Measurements from ENCODE around the gene FRMD4A. TPM values are rescaled to one million over a fixed set of nuclear protein-coding genes. Genes with fewer than 3 reads are reported as not detected.
A peak's percentile ranks its signal among the peaks of the same experiment; 100 is the strongest.
"Not testable (repeated sequence)": the region's sequence is repeated elsewhere in the genome, so short reads cannot be mapped to it uniquely, and the experiment has no call there.

The FRMD4A gene
- polyA plus RNA-seq, 4 donors, result 59.5 to 85.2 (median 76.5) TPM

DNA sequence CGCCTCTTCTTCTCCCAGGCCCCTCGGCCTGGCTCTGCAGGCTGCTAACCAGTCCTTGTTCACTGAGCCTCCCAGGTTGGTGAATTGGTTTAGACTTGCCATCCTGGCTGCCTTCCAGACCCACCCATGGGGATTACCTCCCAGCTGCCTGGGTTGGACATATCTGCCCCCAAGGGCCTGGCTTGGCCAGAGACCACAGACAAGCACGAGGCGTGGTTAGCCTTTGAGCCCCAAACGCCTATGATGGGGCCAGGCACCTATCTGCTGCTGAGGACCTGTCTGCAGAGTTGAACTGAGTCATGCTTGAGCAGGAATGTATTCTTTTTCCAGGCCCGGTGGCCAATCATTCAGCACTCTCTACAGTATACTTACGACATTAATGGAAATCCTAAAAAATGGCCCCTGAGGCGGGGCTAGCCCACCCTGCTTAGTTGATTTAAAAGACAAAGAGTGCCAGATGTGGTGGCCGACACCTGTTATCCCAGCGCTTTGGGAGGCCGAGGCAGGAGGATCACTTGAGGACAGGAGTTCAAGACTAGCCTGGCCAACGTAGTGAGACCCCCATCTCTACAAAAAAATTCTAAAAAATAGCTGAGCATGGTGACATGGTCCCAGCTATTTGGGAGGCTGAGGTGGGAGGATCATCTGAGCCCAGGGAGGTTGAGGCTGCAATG, 361.5 kb downstream of the FRMD4A start:
- DNase-seq (ENCODE audit: low read depth in 4 of 4, low spot score in 3 of 4), result no peak

DNA sequence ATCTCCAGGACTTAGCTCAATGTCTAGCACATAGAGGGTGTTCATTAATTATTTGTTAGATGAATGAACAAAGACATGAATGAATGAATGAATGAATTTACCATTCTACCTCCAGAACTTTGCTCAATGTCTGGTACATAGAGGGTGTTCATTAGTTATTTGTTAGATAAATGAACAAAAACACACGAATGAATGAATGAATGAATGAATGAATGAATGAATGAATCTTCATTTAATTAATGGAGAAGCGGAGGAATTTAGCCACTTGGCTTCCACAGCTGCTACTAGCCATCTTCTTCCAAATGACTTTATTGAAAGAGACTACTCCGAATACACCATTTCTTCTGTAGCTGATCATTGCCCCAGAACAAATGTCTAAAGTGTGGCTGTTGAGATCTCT, 368.9 kb downstream of the FRMD4A start:
- DNase-seq (ENCODE audit: low read depth in 4 of 4, low spot score in 3 of 4), result no peak

DNA sequence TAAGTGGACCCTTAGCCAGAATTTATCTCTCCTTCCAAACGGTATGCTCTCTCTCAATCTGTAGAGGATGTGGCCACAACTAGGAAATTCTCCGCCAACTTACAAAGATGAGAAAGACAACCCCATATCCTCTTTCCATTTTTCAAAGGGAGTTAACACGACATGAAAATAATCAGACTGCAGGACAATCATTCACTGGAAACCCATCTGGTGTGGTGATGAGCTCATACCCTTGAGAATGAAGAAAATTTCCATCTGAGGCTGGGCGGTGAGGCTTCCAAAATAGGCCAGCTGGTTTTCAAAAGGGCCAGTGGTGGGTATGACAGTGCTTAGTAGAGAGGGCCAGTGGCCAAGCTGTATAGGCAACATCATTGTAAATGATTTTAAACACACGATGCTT, 369.6 kb downstream of the FRMD4A start:
- DNase-seq (ENCODE audit: low read depth in 4 of 4, low spot score in 3 of 4), result no peak

DNA sequence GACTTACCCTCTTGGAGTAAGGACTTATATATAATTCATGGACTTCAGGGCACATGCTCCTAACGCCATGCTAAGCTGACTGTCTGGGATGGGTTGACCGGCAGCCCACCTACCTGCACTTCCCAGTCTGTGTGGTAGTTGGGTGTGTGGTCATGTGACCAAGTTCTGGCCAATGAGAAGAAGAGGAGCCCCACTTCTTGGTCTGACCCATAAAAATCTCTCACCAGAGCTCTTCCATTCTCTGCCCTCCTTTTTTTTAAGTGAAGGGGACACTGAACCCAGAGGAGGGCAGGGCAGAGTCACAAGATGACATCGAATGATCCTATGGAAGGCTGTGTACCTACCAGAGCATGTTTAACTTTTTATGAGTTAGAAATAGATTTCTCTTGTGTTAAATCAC, 370.1 kb downstream of the FRMD4A start:
- DNase-seq (ENCODE audit: low read depth in 4 of 4, low spot score in 3 of 4), result no peak

- DNase-seq (ENCODE audit: low read depth in 4 of 4, low spot score in 3 of 4), result no peak
Measured at GRCh38 chr10:13959443-13960359, 371.0 kb downstream of the FRMD4A start.

DNA sequence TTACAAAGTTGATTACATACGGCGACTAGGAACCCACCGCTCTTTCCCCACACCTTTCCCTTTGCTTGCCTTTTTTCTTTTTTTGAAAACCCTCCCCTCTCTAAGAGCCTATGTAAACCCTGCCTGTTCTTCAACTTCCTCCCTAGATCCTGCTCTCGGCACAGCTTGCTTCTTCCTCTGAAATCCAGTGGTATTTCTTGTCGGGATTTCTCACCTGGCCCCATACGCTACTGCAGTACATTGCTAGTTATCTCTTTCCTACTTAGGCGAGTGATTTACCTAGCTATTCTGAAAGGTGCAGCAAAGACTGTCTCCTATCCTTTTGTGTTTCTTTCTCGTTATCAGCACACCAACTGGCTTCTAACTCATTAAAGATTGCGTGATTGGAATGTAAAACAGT, 372.9 kb downstream of the FRMD4A start:
- DNase-seq (ENCODE audit: low read depth in 4 of 4, low spot score in 3 of 4), result no peak

DNA sequence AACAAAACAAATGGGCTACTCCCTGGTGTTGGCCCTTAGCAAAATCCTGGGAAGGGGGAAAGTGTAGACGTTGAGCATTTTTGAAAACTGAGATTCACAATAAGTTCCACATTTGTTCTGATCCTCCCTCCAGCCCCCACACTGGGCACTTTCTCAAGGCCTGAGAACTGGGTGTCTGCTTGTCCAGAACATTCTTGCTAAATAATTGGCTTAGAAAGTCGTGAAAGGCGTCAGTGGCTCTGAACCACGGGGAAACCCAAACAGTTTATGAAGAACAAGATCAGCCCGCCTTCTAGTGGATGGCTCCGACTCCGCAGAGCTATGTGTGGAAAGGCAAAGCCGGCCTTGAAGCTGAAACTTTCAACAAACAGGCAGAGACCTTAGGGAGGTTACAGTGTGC, 373.9 kb downstream of the FRMD4A start:
- DNase-seq (ENCODE audit: low read depth in 4 of 4, low spot score in 3 of 4), result no peak

DNA sequence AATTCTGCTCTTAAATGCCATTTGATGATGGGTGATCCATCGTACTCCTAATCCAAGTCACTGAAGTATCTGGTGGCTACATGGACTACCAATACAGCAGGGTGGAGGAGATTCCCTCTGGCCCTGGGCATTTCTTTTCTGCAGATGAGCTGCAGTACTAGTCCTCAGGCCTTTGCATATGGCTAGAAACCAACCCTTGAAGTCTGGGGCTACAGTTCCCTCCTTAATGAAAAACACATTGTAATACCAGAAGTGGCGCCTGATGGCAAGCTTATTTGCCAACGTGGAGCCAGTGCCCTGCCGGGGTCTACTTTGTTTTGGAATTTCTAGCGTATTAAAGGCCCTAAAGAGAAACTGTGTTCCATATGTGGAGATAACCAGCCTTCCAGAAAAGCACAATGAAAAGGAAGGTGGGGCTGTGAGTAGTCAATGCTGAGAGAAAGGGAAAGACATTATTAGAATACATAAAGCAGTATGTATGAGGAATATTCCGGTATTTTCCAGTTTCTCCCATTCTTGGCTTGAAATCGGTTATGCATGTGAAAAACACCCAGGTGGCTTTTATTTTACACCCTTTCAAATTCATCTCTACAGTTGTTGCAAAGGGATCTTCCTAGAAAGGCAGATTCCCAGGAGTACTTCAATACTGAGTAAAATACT, 375.2 kb downstream of the FRMD4A start:
- DNase-seq (ENCODE audit: low read depth in 4 of 4, low spot score in 3 of 4), result no peak

GRCh38 chr10:13954195-13954594, 376.5 kb downstream of the FRMD4A start:
- DNase-seq (ENCODE audit: low read depth in 4 of 4, low spot score in 3 of 4), result not testable (repeated sequence)

- DNase-seq (ENCODE audit: low read depth in 4 of 4, low spot score in 3 of 4), result no peak
Measured at GRCh38 chr10:13953371-13953770, 377.4 kb downstream of the FRMD4A start.

- DNase-seq (ENCODE audit: low read depth in 4 of 4, low spot score in 3 of 4), result no peak
Measured at GRCh38 chr10:13950543-13950939, 380.2 kb downstream of the FRMD4A start.

DNA sequence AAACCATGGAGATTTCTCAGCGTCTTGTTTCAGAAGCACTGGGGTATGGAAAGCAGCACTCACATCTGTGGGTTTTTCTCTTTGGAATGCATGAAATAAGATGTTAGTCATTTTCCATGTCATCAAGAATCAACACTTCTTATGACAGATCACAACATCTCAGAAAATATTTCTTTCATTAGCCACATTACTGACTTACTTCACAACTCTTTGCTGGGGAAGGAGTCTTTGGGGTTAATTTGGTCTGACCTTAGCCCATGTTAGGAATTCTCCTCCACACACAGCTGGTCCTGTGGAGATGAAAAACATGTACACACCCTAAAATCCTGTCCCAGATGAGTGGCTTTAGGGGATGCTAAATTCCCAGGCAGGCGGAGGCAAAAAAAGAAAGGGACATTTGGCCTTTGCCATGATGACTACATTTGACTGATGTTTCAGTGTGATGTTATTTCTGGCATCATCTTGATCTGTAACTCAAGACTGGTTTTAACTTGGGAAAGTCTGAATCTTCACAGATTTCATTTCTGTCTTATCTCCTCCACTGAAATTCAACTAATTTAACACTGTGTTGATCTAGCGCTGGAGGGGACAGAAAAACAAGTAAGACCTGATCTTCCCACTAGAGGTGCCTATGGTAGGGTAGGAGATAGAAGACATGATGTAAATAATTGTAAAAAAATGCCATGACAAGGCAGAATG, 380.7 kb downstream of the FRMD4A start:
- no peak for DNase-seq (ENCODE audit: low read depth in 4 of 4, low spot score in 3 of 4)

DNA sequence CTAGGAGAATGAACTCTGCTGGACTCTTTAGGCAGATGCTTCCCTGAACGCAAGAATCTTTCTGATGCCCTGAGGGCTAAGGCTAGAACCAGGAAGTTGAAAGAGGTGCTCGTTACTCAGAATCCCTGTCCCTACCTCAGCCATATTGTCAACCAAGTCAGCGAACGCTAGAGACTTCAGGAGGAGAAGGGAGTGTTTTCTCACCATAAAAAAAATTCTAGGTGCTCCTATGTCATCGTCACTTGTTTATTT, 384.6 kb downstream of the FRMD4A start:
- no peak for DNase-seq (ENCODE audit: low read depth in 4 of 4, low spot score in 3 of 4)

GRCh38 chr10:13945390-13946208, 385.1 kb downstream of the FRMD4A start:
- peak; percentile 66 to 86 (median 74) for DNase-seq (ENCODE audit: low read depth in 4 of 4, low spot score in 3 of 4)

DNA sequence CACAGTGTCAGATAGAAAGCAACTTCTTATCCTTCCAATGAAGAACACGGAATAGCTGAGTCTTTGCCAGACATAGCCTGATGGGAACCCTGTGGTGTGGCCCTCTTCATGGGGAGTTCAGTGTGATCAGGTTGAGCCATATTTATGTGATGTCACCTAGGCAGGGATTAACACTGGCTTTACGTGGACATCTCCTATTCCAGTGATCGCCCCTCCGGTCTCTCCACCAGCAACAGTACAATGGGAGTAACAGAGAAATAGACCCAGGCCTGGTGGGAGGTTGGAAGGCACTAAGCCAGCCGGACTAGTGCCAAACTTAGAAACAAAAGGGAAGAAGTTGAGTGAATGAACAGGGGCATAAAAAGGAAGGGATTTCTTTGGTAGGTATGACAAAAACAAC, 385.9 kb downstream of the FRMD4A start:
- no peak for DNase-seq (ENCODE audit: low read depth in 4 of 4, low spot score in 3 of 4)

DNA sequence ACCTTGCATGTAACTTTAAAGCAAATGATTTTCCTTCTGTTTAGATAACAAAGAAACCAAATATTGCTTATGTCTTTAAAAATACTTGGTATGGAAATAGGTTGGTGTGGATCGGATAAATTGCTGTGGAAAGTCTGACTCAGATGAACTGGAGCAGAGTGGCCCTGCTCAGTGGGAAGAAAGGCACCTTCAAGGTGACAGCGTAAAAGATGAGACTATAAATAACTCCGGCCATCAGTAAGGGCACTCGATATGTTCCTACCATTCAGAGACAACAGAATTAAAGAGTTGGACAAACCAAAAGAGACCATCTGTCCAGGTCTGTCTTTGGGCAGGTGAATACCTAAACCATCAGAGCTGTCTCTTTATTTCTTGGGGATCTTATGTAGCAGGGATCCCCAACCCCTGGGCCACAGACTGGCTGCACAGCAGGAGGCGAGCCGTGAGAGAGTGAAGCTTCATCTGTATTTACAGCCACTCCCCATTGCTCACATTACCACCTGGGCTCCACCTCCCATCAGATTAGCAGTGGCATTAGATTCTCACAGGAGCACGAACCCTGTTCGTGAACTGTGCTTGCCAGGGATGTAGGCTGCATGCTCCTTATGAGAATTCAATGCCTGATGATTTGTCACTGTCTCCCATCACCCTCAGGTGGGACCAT, 386.9 kb downstream of the FRMD4A start:
- no peak for DNase-seq (ENCODE audit: low read depth in 4 of 4, low spot score in 3 of 4)

DNA sequence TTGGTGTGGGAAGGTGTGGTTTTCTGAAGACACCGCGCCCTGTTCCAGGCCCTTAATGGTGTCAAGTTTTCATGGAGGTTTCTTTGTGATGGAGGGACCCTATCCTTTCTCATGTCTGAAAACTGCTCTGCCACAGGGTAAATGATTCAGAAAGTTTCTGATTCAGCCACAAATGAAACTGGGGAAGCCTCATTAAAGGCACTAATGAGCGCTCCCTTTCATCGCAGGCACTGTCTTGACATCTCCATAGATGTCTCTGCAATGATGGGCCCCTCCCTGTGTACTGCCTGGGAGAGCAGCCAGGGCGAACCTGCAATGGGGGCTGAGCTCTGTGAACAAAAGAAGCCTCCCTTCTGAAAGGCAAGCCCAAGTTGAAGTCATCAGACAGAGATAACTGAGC, 388.7 kb downstream of the FRMD4A start:
- no peak for DNase-seq (ENCODE audit: low read depth in 4 of 4, low spot score in 3 of 4)

GRCh38 chr10:13939391-13939790, 391.3 kb downstream of the FRMD4A start:
- no peak for DNase-seq (ENCODE audit: low read depth in 4 of 4, low spot score in 3 of 4)

DNA sequence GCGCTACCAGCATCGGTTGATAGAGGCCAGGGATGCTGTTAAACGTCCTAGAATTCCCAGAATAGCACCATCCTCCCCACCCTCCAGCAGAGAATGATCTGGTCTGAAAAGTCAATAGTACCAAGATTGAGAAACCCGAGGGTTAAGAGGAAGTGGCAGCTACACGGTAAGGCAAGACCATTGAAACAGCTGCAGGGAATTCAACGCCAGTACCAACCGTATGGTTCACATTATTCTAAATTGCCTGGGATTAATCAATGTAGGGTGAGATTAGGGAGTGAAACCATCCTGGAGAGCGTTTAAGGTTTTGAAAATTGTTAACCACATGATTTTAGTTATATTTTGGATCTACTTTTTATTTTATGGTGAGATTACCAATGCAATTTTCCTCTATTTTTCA, 391.8 kb downstream of the FRMD4A start:
- DNase-seq (ENCODE audit: low read depth in 4 of 4, low spot score in 3 of 4), result no peak

- DNase-seq (ENCODE audit: low read depth in 4 of 4, low spot score in 3 of 4), result no peak
Measured at GRCh38 chr10:13936826-13937225, 393.9 kb downstream of the FRMD4A start.
